Endothelial cell of umbilical vein (primary cell): Measurements from ENCODE around the gene OR52M1.

Source experiments
- POLR2A ChIP-seq: IDR thresholded peaks from 2 replicates; pipeline ENCODE4 v1.6.1; 2012; ENCODE audit warnings: low read depth, mild to moderate bottlenecking, control low read depth, low read length
- TF ChIP-seq, protein P1 (sequence below), 2 donors: IDR thresholded peaks; 1 replicate in 1 of 2; 2 replicates in 1 of 2; pipeline ENCODE4 v1.5.1; 2011; ENCODE audit warnings: low read length in 2 of 2, mild to moderate bottlenecking in 2 of 2, moderate library complexity in 2 of 2, control low read depth in 1 of 2, inconsistent platforms in 1 of 2, low read depth in 1 of 2; ENCODE audit not compliant: insufficient read depth in 1 of 2; ENCODE audit errors: extremely low read depth in 1 of 2

DNA sequence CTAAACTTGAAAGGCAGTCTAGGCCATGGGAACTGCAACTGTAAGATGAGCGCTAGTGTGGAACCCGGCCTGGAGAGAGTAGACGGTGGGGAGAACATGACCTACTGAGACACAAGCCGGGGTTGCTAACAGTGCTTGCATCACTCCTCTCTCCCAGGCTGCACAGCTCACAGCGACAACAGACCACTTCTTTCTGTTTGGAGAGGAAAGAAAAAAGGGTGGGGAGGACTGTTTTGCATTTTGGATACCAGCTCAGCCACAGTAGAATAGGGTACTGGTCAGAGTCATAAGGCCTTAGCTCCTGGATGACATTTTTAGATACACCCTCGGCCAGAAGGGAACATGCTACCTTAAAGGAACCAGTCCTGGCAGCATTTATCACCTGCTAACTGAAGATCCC, 22.2 kb upstream of the OR52M1 start:
- TF ChIP-seq POLR2A, result no peak
- TF ChIP-seq, protein P1, sequence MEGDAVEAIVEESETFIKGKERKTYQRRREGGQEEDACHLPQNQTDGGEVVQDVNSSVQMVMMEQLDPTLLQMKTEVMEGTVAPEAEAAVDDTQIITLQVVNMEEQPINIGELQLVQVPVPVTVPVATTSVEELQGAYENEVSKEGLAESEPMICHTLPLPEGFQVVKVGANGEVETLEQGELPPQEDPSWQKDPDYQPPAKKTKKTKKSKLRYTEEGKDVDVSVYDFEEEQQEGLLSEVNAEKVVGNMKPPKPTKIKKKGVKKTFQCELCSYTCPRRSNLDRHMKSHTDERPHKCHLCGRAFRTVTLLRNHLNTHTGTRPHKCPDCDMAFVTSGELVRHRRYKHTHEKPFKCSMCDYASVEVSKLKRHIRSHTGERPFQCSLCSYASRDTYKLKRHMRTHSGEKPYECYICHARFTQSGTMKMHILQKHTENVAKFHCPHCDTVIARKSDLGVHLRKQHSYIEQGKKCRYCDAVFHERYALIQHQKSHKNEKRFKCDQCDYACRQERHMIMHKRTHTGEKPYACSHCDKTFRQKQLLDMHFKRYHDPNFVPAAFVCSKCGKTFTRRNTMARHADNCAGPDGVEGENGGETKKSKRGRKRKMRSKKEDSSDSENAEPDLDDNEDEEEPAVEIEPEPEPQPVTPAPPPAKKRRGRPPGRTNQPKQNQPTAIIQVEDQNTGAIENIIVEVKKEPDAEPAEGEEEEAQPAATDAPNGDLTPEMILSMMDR (IDR thresholded peaks at IDR 0.05; ENCODE audit: extremely low read depth in 1 of 2, insufficient read depth in 1 of 2, low read depth in 1 of 2, low read length in 2 of 2), result no peak
